HepG2 (cell line): ENCODE data around the gene HAUS5. TPM values are rescaled to one million over a fixed set of nuclear protein-coding genes. Genes with fewer than 3 reads are reported as not detected.
A peak's percentile ranks its signal among the peaks of the same experiment; 100 is the strongest.

Experiments used
- AKAP8 ChIP-seq: sonication (generic); formaldehyde crosslinking; IDR thresholded peaks from 2 replicates; pipeline ENCODE4 v1.5.1; 2020; ENCODE audit warnings: mild to moderate bottlenecking, missing genetic modification reagents
- CEBPG ChIP-seq: IDR thresholded peaks from 2 replicates; pipeline ENCODE4 v1.6.1; 2016
- DR1 ChIP-seq: sonication (generic); formaldehyde crosslinking; IDR thresholded peaks from 2 replicates; pipeline ENCODE4 v1.8.0; 2021; ENCODE audit warnings: mild to moderate bottlenecking, missing genetic modification reagents, inconsistent platforms
- FOXC1 ChIP-seq: sonication (generic); formaldehyde crosslinking; IDR thresholded peaks from 2 replicates; pipeline ENCODE4 v1.8.0; 2022; ENCODE audit warnings: mild to moderate bottlenecking, missing genetic modification reagents, borderline replicate concordance
- HHEX ChIP-seq: IDR thresholded peaks from 2 replicates; pipeline ENCODE4 v1.6.1; 2016; ENCODE audit warnings: control low read depth
- KLF11 ChIP-seq: IDR thresholded peaks from 2 replicates; pipeline ENCODE4 v1.6.1; 2016; ENCODE audit warnings: missing compliant biosample characterization
- MTA1 ChIP-seq: sonication (generic); formaldehyde crosslinking; IDR thresholded peaks from 2 replicates; pipeline ENCODE4 v1.4.0; 2020; ENCODE audit warnings: missing genetic modification reagents, mild to moderate bottlenecking, borderline replicate concordance
- MYPOP ChIP-seq: sonication (generic); formaldehyde crosslinking; IDR thresholded peaks from 2 replicates; pipeline ENCODE4 v1.8.1; 2023; ENCODE audit warnings: mild to moderate bottlenecking, moderate library complexity, missing genetic modification reagents
- PHF8 ChIP-seq: sonication (generic); formaldehyde crosslinking; IDR thresholded peaks from 2 replicates; pipeline ENCODE4 v1.5.0; 2020; ENCODE audit warnings: missing genetic modification reagents
- RBFOX2 ChIP-seq: fragments of 200-400 bp; formaldehyde crosslinking; IDR thresholded peaks from 2 replicates; pipeline ENCODE4 v1.6.1; 2017; ENCODE audit warnings: low read depth, mild to moderate bottlenecking, low read length
- SATB2 ChIP-seq: sonication (generic); formaldehyde crosslinking; IDR thresholded peaks from 2 replicates; pipeline ENCODE4 v1.5.0; 2020; ENCODE audit warnings: missing genetic modification reagents
- SMYD3 ChIP-seq: sonication (generic); formaldehyde crosslinking; IDR thresholded peaks from 2 replicates; pipeline ENCODE4 v1.8.1; 2023; ENCODE audit warnings: mild to moderate bottlenecking, missing genetic modification reagents
- ZHX2 ChIP-seq, 2 experiments: sonication (generic) in 1 of 2; formaldehyde crosslinking in 1 of 2; IDR thresholded peaks; 2 replicates each; pipeline versions ENCODE4 v1.6.1 to v1.9.0; 2014 to 2022; ENCODE audit warnings: antibody characterized with exemption in 1 of 2, borderline replicate concordance in 1 of 2, inconsistent platforms in 1 of 2, low read depth in 1 of 2, missing genetic modification reagents in 1 of 2
- ZNF101 ChIP-seq: sonication (generic); formaldehyde crosslinking; IDR thresholded peaks from 2 replicates; pipeline ENCODE4 v1.4.0; 2020; ENCODE audit warnings: mild to moderate bottlenecking, low read depth, missing genetic modification reagents, borderline replicate concordance
- ZNF264 ChIP-seq: sonication (generic); formaldehyde crosslinking; IDR thresholded peaks from 2 replicates; pipeline ENCODE4 v1.4.0; 2020; ENCODE audit warnings: missing genetic modification reagents
- ZNF274 ChIP-seq: sonication (generic); formaldehyde crosslinking; IDR thresholded peaks from 2 replicates; pipeline ENCODE4 v1.5.1; 2020; ENCODE audit warnings: mild to moderate bottlenecking, missing genetic modification reagents
- ZNF414 ChIP-seq: sonication (generic); formaldehyde crosslinking; IDR thresholded peaks from 2 replicates; pipeline ENCODE4 v1.5.0; 2020; ENCODE audit warnings: missing genetic modification reagents
- polyA plus RNA-seq, 8 experiments: library from polyadenylated mRNA; depleted of rRNA in 3 of 8; stranded (reverse) in 7 of 8; unstranded in 1 of 8; fragments of >200 nt; fragmentation: Illumina TruSeq in 4 of 8; extraction: Trizol in 4 of 8; gene quantifications; 2 replicates each; pipeline versions ENCODE4 v1.2.1 to v1.2.3, GENCODE V29; 2011 to 2016; ENCODE audit warnings: low read depth in 4 of 8, missing spikeins in 1 of 8, mixed read lengths in 1 of 8; ENCODE audit not compliant: insufficient read depth in 1 of 8
- total RNA-seq, 5 experiments: library from RNA; depleted of rRNA; stranded (reverse); fragments of >200 nt; fragmentation: Illumina TruSeq; extraction: Trizol; gene quantifications; 2 replicates each; pipeline ENCODE4 v1.2.3, GENCODE V29; 2016; ENCODE audit warnings: low read depth in 1 of 5

Gene HAUS5
- total and polyA plus RNA-seq, 2 of the 13 experiments (the other 11 are each of a cell fraction or from before 2014, with no cell fraction given) = 10.3 to 17.7 TPM

- TF ChIP-seq FOXC1 (CRISPR knock-in tag) (0 out of 2 replicates have a peak, but pooled peaks have one; percentile 48), SATB2 (CRISPR knock-in tag) (peak; percentile 68; the same call in 1 of the 2 replicates), ZHX2 (IDR thresholded peaks at IDR 0.05; ENCODE audit: low read depth) (no peak), ZHX2 (CRISPR knock-in tag; IDR thresholded peaks at IDR 0.05; ENCODE audit: borderline replicate concordance) (no peak), MTA1 (CRISPR knock-in tag) (0 out of 2 replicates have a peak, but pooled peaks have one; percentile 37), RBFOX2 (peak; percentile 50; the same call in 1 of the 2 replicates), HHEX (CRISPR knock-in tag) (no peak), ZNF414 (CRISPR knock-in tag) (0 out of 2 replicates have a peak, but pooled peaks have one; percentile 45), SMYD3 (no peak), DR1 (CRISPR knock-in tag) (peak; percentile 63; the same call in 1 of the 2 replicates), ZNF101 (CRISPR knock-in tag) (no peak), PHF8 (CRISPR knock-in tag) (peak; percentile 83), ZNF274 (no peak), MYPOP (CRISPR knock-in tag) (no peak), ZNF264 (CRISPR knock-in tag) (peak; percentile 65), AKAP8 (CRISPR knock-in tag) (no peak), KLF11 (0 out of 2 replicates have a peak, but pooled peaks have one; percentile 31), CEBPG (CRISPR knock-in tag) (no peak)
These were observed 35.8 kb downstream of the HAUS5 start, which contains the start of gene COX6B1 (continued) for GRCh38 chr19:35648017-35648961.
